Karpas-422 (cell line): ENCODE results near the gene NME7. TPM values are rescaled to one million over a fixed set of nuclear protein-coding genes. Genes with fewer than 3 reads are reported as not detected.

ENCODE experiments used
- DNase-seq: peaks from one replicate; pipeline ENCODE4 v3.0.0-alpha.2; 2015
- H2AFZ ChIP-seq: fragments of 200-600 bp; sonication (generic); 2 replicates; pipeline ENCODE4 v1.6.1; 2014; ENCODE audit warnings: antibody characterized with exemption, low read length, mixed read lengths
- H3K27ac ChIP-seq: fragments of 200-600 bp; sonication (generic); 2 replicates; pipeline ENCODE4 v1.5.1; 2014; ENCODE audit warnings: mild to moderate bottlenecking, low read length, moderate library complexity
- H3K27me3 ChIP-seq: fragments of 200-600 bp; sonication (generic); 2 replicates; pipeline ENCODE4 v1.6.1; 2014; ENCODE audit warnings: low read length, mixed read lengths
- H3K36me3 ChIP-seq: fragments of 200-600 bp; sonication (generic); 2 replicates; pipeline ENCODE4 v1.6.1; 2014; ENCODE audit warnings: low read length, mixed read lengths; ENCODE audit not compliant: insufficient read depth
- H3K4me1 ChIP-seq: fragments of 200-600 bp; sonication (generic); 2 replicates; pipeline ENCODE4 v1.6.1; 2014; ENCODE audit warnings: mild to moderate bottlenecking, low read length, mixed read lengths
- H3K4me2 ChIP-seq: fragments of 200-600 bp; sonication (generic); 2 replicates; pipeline ENCODE4 v1.6.1; 2014; ENCODE audit warnings: low read length, low read depth, mild to moderate bottlenecking; ENCODE audit not compliant: poor library complexity, severe bottlenecking
- H3K4me3 ChIP-seq: fragments of 200-600 bp; sonication (generic); 2 replicates; pipeline ENCODE4 v1.5.1; 2014; ENCODE audit warnings: mild to moderate bottlenecking, antibody characterized with exemption, low read length, mixed read lengths
- H3K79me2 ChIP-seq: fragments of 200-600 bp; sonication (generic); 2 replicates; pipeline ENCODE4 v1.6.1; 2014; ENCODE audit warnings: mild to moderate bottlenecking, low read length, mixed read lengths
- H3K9ac ChIP-seq: fragments of 200-600 bp; sonication (generic); 2 replicates; pipeline ENCODE4 v1.6.0; 2014; ENCODE audit warnings: low read length
- H3K9me2 ChIP-seq: fragments of 200-600 bp; sonication (generic), shearing (Covaris generic); replicated peaks from 2 replicates; pipeline ENCODE4 v1.6.0; 2014; ENCODE audit warnings: mild to moderate bottlenecking, low read length, moderate library complexity; ENCODE audit not compliant: insufficient read depth
- H3K9me3 ChIP-seq: fragments of 300-700, 200-600 bp; sonication (generic); 2 replicates; pipeline ENCODE4 v1.6.1; 2014; ENCODE audit warnings: low read length, mixed read lengths
- H4K20me1 ChIP-seq: fragments of 200-600 bp; sonication (generic); 2 replicates; pipeline ENCODE4 v1.6.1; 2014; ENCODE audit warnings: mild to moderate bottlenecking, antibody characterized with exemption, low read length, low read depth; ENCODE audit not compliant: insufficient read depth
- total RNA-seq: library from RNA; depleted of rRNA; stranded (reverse); fragments of >200 nt; shearing (Covaris generic); gene quantifications from 2 replicates; pipeline ENCODE4 v1.2.3, GENCODE V29; 2014; ENCODE audit warnings: low replicate concordance

NME7 gene
- total RNA-seq, 1 experiment from 2014 or later, result 7.2 TPM

GRCh38 chr1:169100208-169100607 lies 267.4 kb downstream of the NME7 start:
- Histone ChIP-seq H3K9me3 (no peaks in the 10 kb centered on the region), H3K4me2 (no peak overlapping the region), H3K27ac (no peak overlapping the region), H3K4me3 (no peak overlapping the region), H3K9ac (no peak overlapping the region), H4K20me1 (no peaks in the 10 kb centered on the region), H3K27me3 (no peaks in the 10 kb centered on the region), H3K4me1 (no peaks in the 10 kb centered on the region), H3K79me2 (no peaks in the 10 kb centered on the region), H3K36me3 (no peaks in the 10 kb centered on the region), H2AFZ (no peak overlapping the region), H3K9me2 (no peaks in the 10 kb centered on the region)
- DNase-seq, result no peak

- no peak overlapping the region for H3K9ac ChIP-seq
- 0 out of 2 replicates have a peak, but pooled peaks cover 2% of the 10 kb centered on the region for H3K27me3 ChIP-seq
- H4K20me1 ChIP-seq, result no peaks in the 10 kb centered on the region
- H3K36me3 ChIP-seq, result no peaks in the 10 kb centered on the region
- H3K9me3 ChIP-seq, result no peaks in the 10 kb centered on the region
- H3K9me2 ChIP-seq, result no peaks in the 10 kb centered on the region
- no peak for DNase-seq
- H3K79me2 ChIP-seq, result no peaks in the 10 kb centered on the region
- H2AFZ ChIP-seq, result no peak overlapping the region
- H3K4me2 ChIP-seq, result no peak overlapping the region
- H3K4me3 ChIP-seq, result no peak overlapping the region
- H3K27ac ChIP-seq, result no peak overlapping the region
- no peaks in the 10 kb centered on the region for H3K4me1 ChIP-seq
Observed at GRCh38 chr1:169099561-169099960, 268.0 kb downstream of the NME7 start.

GRCh38 chr1:169098380-169098779 lies 269.2 kb downstream of the NME7 start:
- no peaks in the 10 kb centered on the region for H4K20me1 ChIP-seq
- H3K27me3 ChIP-seq, result 0 out of 2 replicates have a peak, but pooled peaks cover 2% of the 10 kb centered on the region
- DNase-seq, result no peak
- no peak overlapping the region for H3K4me2 ChIP-seq
- no peak overlapping the region for H3K4me3 ChIP-seq
- H3K36me3 ChIP-seq, result no peaks in the 10 kb centered on the region
- H3K9ac ChIP-seq, result no peak overlapping the region
- no peak overlapping the region for H3K27ac ChIP-seq
- H3K79me2 ChIP-seq, result no peaks in the 10 kb centered on the region
- no peak overlapping the region for H2AFZ ChIP-seq
- H3K4me1 ChIP-seq, result no peaks in the 10 kb centered on the region
- no peaks in the 10 kb centered on the region for H3K9me3 ChIP-seq
- no peaks in the 10 kb centered on the region for H3K9me2 ChIP-seq

- 0 out of 2 replicates have a peak, but pooled peaks cover 2% of the 10 kb centered on the region for H3K27me3 ChIP-seq
- H2AFZ ChIP-seq, result no peak overlapping the region
- H3K36me3 ChIP-seq, result no peaks in the 10 kb centered on the region
- DNase-seq, result no peak
- no peaks in the 10 kb centered on the region for H3K9me3 ChIP-seq
- no peaks in the 10 kb centered on the region for H3K79me2 ChIP-seq
- H4K20me1 ChIP-seq, result no peaks in the 10 kb centered on the region
- H3K4me3 ChIP-seq, result no peak overlapping the region
- no peaks in the 10 kb centered on the region for H3K9me2 ChIP-seq
- no peaks in the 10 kb centered on the region for H3K4me1 ChIP-seq
- H3K9ac ChIP-seq, result no peak overlapping the region
- H3K4me2 ChIP-seq, result no peak overlapping the region
- no peak overlapping the region for H3K27ac ChIP-seq
Observed at GRCh38 chr1:169094897-169095569, 272.6 kb downstream of the NME7 start.

GRCh38 chr1:169092399-169092798 lies 275.2 kb downstream of the NME7 start:
- Histone ChIP-seq H3K27me3 (0 out of 2 replicates have a peak, but pooled peaks cover 2% of the 10 kb centered on the region), H4K20me1 (no peaks in the 10 kb centered on the region), H3K4me3 (no peak overlapping the region), H3K27ac (no peak overlapping the region), H3K36me3 (no peaks in the 10 kb centered on the region), H2AFZ (no peak overlapping the region), H3K9ac (no peak overlapping the region), H3K79me2 (no peaks in the 10 kb centered on the region), H3K4me1 (peaks cover 6% of the 10 kb centered on the region), H3K9me2 (no peaks in the 10 kb centered on the region), H3K4me2 (no peak overlapping the region), H3K9me3 (no peaks in the 10 kb centered on the region)
- no peak for DNase-seq

- no peaks in the 10 kb centered on the region for H3K36me3 ChIP-seq
- no peak overlapping the region for H3K9ac ChIP-seq
- no peak for DNase-seq
- no peak overlapping the region for H3K4me2 ChIP-seq
- 0 out of 2 replicates have a peak, but pooled peaks cover 2% of the 10 kb centered on the region for H3K27me3 ChIP-seq
- no peaks in the 10 kb centered on the region for H3K9me3 ChIP-seq
- no peak overlapping the region for H3K4me3 ChIP-seq
- peaks cover 15% of the 10 kb centered on the region for H3K4me1 ChIP-seq
- H3K27ac ChIP-seq, result no peak overlapping the region
- no peaks in the 10 kb centered on the region for H3K9me2 ChIP-seq
- H2AFZ ChIP-seq, result peak overlapping the region; percentile 42; the same call in 1 of the 2 replicates
- no peaks in the 10 kb centered on the region for H4K20me1 ChIP-seq
- H3K79me2 ChIP-seq, result no peaks in the 10 kb centered on the region
Observed at GRCh38 chr1:169091480-169091941, 276.1 kb downstream of the NME7 start.

GRCh38 chr1:169090900-169091311 lies 276.7 kb downstream of the NME7 start:
- Histone ChIP-seq H3K9me3 (no peaks in the 10 kb centered on the region), H3K9me2 (no peaks in the 10 kb centered on the region), H3K4me2 (no peak overlapping the region), H3K79me2 (no peaks in the 10 kb centered on the region), H3K4me3 (no peak overlapping the region), H3K27me3 (0 out of 2 replicates have a peak, but pooled peaks cover 2% of the 10 kb centered on the region), H3K36me3 (no peaks in the 10 kb centered on the region), H3K4me1 (peaks cover 17% of the 10 kb centered on the region), H3K9ac (no peak overlapping the region), H4K20me1 (no peaks in the 10 kb centered on the region), H2AFZ (peak overlapping the region; percentile 42; the same call in 1 of the 2 replicates), H3K27ac (no peak overlapping the region)
- no peak for DNase-seq

- H3K4me2 ChIP-seq, result no peak overlapping the region
Observed at GRCh38 chr1:169090308-169090899, 277.2 kb downstream of the NME7 start.

More at GRCh38 chr1:169090308-169090899, 277.2 kb downstream of the NME7 start:
- Histone ChIP-seq H3K9me3 (no peaks in the 10 kb centered on the region), H3K4me3 (no peak overlapping the region), H3K9ac (no peak overlapping the region), H3K4me1 (peaks cover 17% of the 10 kb centered on the region), H3K9me2 (no peaks in the 10 kb centered on the region), H3K36me3 (no peaks in the 10 kb centered on the region), H3K79me2 (no peaks in the 10 kb centered on the region), H4K20me1 (no peaks in the 10 kb centered on the region), H3K27me3 (0 out of 2 replicates have a peak, but pooled peaks cover 2% of the 10 kb centered on the region), H3K27ac (no peak overlapping the region), H2AFZ (peak overlapping the region; percentile 42; the same call in 1 of the 2 replicates)
- no peak for DNase-seq
